Gastroesophageal sphincter (tissue), 3 donors: ENCODE measurements around the gene TNC.

Experiments
- POLR2AphosphoS5 ChIP-seq: sonication (generic); formaldehyde crosslinking; IDR thresholded peaks from one replicate; pipeline ENCODE4 v1.6.1; 2017; ENCODE audit warnings: antibody characterized with exemption
- TF ChIP-seq, protein P1 (sequence below), 4 experiments: fragments of 200-600 bp in 2 of 4; fragments of 450-650 bp in 2 of 4; sonication (generic) in 1 of 4; IDR thresholded peaks; one replicate each; pipeline ENCODE4 v1.5.1; 2017 to 2019; ENCODE audit warnings: antibody characterized with exemption in 4 of 4, mild to moderate bottlenecking in 2 of 4, moderate library complexity in 2 of 4

DNA sequence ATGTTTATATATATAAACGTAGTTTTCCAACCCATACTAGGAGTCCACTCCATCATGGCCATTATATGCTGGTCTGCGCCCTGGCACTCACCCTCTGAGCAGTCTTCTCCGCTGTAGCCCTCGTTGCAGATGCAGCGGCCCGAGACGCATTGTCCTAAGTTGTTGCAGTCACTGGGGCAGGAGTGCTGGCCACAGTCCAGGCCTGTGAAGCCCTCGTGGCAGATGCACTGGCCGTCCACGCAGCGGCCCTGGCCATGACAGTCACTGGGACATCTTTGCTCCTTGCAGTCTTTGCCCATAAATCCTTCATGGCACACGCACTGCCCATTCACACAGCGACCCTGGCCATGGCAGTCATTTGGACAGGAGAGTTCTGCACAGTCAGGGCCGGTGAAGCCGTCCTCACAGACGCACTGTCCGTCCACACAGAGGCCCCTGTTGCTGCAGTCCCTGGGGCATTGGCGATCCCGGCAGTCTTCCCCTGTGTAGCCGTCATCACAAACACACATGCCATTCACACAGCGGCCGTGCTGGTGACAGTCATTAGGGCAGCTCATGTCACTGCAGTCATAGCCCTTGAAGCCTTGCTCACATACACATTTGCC lies 32.1 kb downstream of the TNC start:
- TF ChIP-seq, protein P1, sequence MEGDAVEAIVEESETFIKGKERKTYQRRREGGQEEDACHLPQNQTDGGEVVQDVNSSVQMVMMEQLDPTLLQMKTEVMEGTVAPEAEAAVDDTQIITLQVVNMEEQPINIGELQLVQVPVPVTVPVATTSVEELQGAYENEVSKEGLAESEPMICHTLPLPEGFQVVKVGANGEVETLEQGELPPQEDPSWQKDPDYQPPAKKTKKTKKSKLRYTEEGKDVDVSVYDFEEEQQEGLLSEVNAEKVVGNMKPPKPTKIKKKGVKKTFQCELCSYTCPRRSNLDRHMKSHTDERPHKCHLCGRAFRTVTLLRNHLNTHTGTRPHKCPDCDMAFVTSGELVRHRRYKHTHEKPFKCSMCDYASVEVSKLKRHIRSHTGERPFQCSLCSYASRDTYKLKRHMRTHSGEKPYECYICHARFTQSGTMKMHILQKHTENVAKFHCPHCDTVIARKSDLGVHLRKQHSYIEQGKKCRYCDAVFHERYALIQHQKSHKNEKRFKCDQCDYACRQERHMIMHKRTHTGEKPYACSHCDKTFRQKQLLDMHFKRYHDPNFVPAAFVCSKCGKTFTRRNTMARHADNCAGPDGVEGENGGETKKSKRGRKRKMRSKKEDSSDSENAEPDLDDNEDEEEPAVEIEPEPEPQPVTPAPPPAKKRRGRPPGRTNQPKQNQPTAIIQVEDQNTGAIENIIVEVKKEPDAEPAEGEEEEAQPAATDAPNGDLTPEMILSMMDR (IDR thresholded peaks at IDR 0.05), result no peak
- peak; percentile 4 for TF ChIP-seq POLR2AphosphoS5
